IPS-NIHi7 (cell line): Measurements from ENCODE around the gene NTPCR.
"Not testable (repeated sequence)": the region's sequence is repeated elsewhere in the genome, so short reads cannot be mapped to it uniquely, and the experiment has no call there.

Experiments used
- DNase-seq: peaks from one replicate; pipeline ENCODE4 v3.0.0; 2012; ENCODE audit warnings: mixed read lengths; ENCODE audit errors: extremely low spot score

Gene NTPCR

GRCh38 chr1:232927166-232927565 is 23.2 kb upstream of the NTPCR start:
- DNase-seq: not testable (repeated sequence)

GRCh38 chr1:232927830-232928505 is 22.4 kb upstream of the NTPCR start:
- no peak for DNase-seq

- no peak for DNase-seq
Measured at GRCh38 chr1:232932486-232933425, 17.7 kb upstream of the NTPCR start.

GRCh38 chr1:232936941-232937340 is 13.5 kb upstream of the NTPCR start:
- DNase-seq: no peak

GRCh38 chr1:232937741-232938375 is 12.6 kb upstream of the NTPCR start:
- DNase-seq: no peak

GRCh38 chr1:232938926-232939325 is 11.5 kb upstream of the NTPCR start:
- no peak for DNase-seq

GRCh38 chr1:232939748-232940147 is 10.7 kb upstream of the NTPCR start:
- DNase-seq: no peak

- no peak for DNase-seq
Measured at GRCh38 chr1:232940262-232940661, 10.1 kb upstream of the NTPCR start.

GRCh38 chr1:232942413-232943294 is 7.8 kb upstream of the NTPCR start:
- no peak for DNase-seq

GRCh38 chr1:232943679-232944252 is 6.6 kb upstream of the NTPCR start:
- DNase-seq: no peak

GRCh38 chr1:232944347-232944746 is 6.1 kb upstream of the NTPCR start:
- no peak for DNase-seq

GRCh38 chr1:232949636-232950196 is 695 bp upstream of the NTPCR start:
- DNase-seq: no peak

GRCh38 chr1:232951180-232951579 is 769 bp downstream of the NTPCR start:
- DNase-seq: peak; percentile 43

- DNase-seq: no peak
Measured at GRCh38 chr1:232951605-232952004, 1.2 kb downstream of the NTPCR start.

- peak; percentile 83 for DNase-seq
Measured at GRCh38 chr1:232952514-232953499, 2.4 kb downstream of the NTPCR start.

GRCh38 chr1:232954594-232955365 is 4.4 kb downstream of the NTPCR start:
- no peak for DNase-seq

- DNase-seq: no peak
Measured at GRCh38 chr1:232956081-232956480, 5.7 kb downstream of the NTPCR start.

- DNase-seq: no peak
Measured at GRCh38 chr1:232958067-232958466, 7.7 kb downstream of the NTPCR start.
